HEK293 (cell line): ENCODE data around the gene PDE4B.

Experiments used
- CTCF ChIA-PET: fragments of 350-600 bp; formaldehyde crosslinking; extraction: SDS; loops from one replicate; lab custom pipeline; 2021; ENCODE audit warnings: antibody characterized with exemption; lab: Yijun Ruan, JAX
- POLR2A ChIA-PET: fragments of 300-600 bp; formaldehyde crosslinking; extraction: SDS; loops from one replicate; lab custom pipeline; 2020; ENCODE audit warnings: antibody characterized with exemption, inconsistent platforms; lab: Yijun Ruan, JAX
- H3K27ac ChIP-seq: fragments of 200-500 bp; sonication (Bioruptor generic); 2 replicates; pipeline ENCODE4 v1.5.1; 2014; ENCODE audit warnings: low read depth, low read length, control low read depth, inconsistent platforms; ENCODE audit errors: extremely low read depth
- H3K36me3 ChIP-seq, 2 experiments: fragments of 200-500 bp in 1 of 2; sonication (Bioruptor generic) in 1 of 2; 1 replicate in 1 of 2; 2 replicates in 1 of 2; pipeline ENCODE4 v1.5.1; 2014 to 2017; ENCODE audit warnings: inconsistent platforms in 2 of 2, low read length in 2 of 2; ENCODE audit not compliant: control insufficient read depth in 2 of 2, insufficient read depth in 1 of 2
- H3K4me1 ChIP-seq: fragments of 200-500 bp; sonication (Bioruptor generic); 2 replicates; pipeline ENCODE4 v1.5.1; 2014; ENCODE audit warnings: mild to moderate bottlenecking, low read length, inconsistent platforms; ENCODE audit not compliant: control insufficient read depth, insufficient read depth
- H3K4me3 ChIP-seq: 2 replicates; pipeline ENCODE4 v1.5.1; 2011; ENCODE audit warnings: low read depth, mild to moderate bottlenecking, control low read depth, low read length, moderate library complexity
- H3K9me3 ChIP-seq: fragments of 200-500 bp; sonication (Bioruptor generic); 2 replicates; pipeline ENCODE4 v1.5.1; 2014; ENCODE audit warnings: low read depth, low read length, inconsistent platforms; ENCODE audit not compliant: control insufficient read depth, insufficient read depth
- FEZF1 ChIP-seq: fragments of 450-650 bp; formaldehyde crosslinking; IDR thresholded peaks from 2 replicates; pipeline ENCODE4 v1.5.1; 2016; ENCODE audit warnings: missing biosample characterization, missing genetic modification characterization
- KLF1 ChIP-seq: fragments of 450-650 bp; formaldehyde crosslinking; IDR thresholded peaks from 2 replicates; pipeline ENCODE4 v1.5.1; 2016; ENCODE audit warnings: missing biosample characterization, missing genetic modification characterization
- SP2 ChIP-seq: fragments of 450-650 bp; formaldehyde crosslinking; IDR thresholded peaks from 2 replicates; pipeline ENCODE4 v1.5.1; 2016; ENCODE audit warnings: missing biosample characterization, missing genetic modification characterization
- TCF7L2 ChIP-seq: IDR thresholded peaks from 2 replicates; pipeline ENCODE4 v1.6.1; 2011; ENCODE audit warnings: low read depth, mild to moderate bottlenecking, inconsistent platforms, low read length, moderate library complexity, borderline replicate concordance
- ZBTB48 ChIP-seq: fragments of 450-650 bp; formaldehyde crosslinking; IDR thresholded peaks from 2 replicates; pipeline ENCODE4 v1.5.1; 2016; ENCODE audit warnings: missing biosample characterization, missing genetic modification characterization
- ZBTB7A ChIP-seq: fragments of 450-650 bp; formaldehyde crosslinking; IDR thresholded peaks from 2 replicates; pipeline ENCODE4 v1.5.1; 2016; ENCODE audit warnings: low read depth, missing biosample characterization, missing genetic modification characterization
- ZBTB8A ChIP-seq: fragments of 450-650 bp; formaldehyde crosslinking; IDR thresholded peaks from 2 replicates; pipeline ENCODE4 v1.5.1; 2016; ENCODE audit warnings: missing biosample characterization, missing genetic modification characterization
- ZNF10 ChIP-seq: fragments of 450-650 bp; formaldehyde crosslinking; IDR thresholded peaks from 2 replicates; pipeline ENCODE4 v1.5.1; 2017; ENCODE audit warnings: missing biosample characterization, missing genetic modification characterization
- ZNF112 ChIP-seq: fragments of 450-650 bp; formaldehyde crosslinking; IDR thresholded peaks from 2 replicates; pipeline ENCODE4 v1.5.0; 2017; ENCODE audit warnings: missing biosample characterization, missing genetic modification characterization
- ZNF2 ChIP-seq: fragments of 450-650 bp; formaldehyde crosslinking; IDR thresholded peaks from 2 replicates; pipeline ENCODE4 v1.5.1; 2016; ENCODE audit warnings: missing biosample characterization, missing genetic modification characterization
- ZNF202 ChIP-seq: fragments of 450-650 bp; formaldehyde crosslinking; IDR thresholded peaks from 2 replicates; pipeline ENCODE4 v1.5.1; 2016; ENCODE audit warnings: missing biosample characterization, missing genetic modification characterization, borderline replicate concordance
- ZNF223 ChIP-seq: fragments of 450-650 bp; formaldehyde crosslinking; IDR thresholded peaks from 2 replicates; pipeline ENCODE4 v1.5.1; 2016; ENCODE audit warnings: missing biosample characterization, missing genetic modification characterization
- ZNF274 ChIP-seq, 2 experiments: fragments of 200-500 bp in 1 of 2; fragments of 450-650 bp in 1 of 2; sonication (Bioruptor generic) in 1 of 2; formaldehyde crosslinking in 1 of 2; IDR thresholded peaks; 2 replicates each; pipeline versions ENCODE4 v1.5.1 to v1.6.1; 2014 to 2016; ENCODE audit warnings: borderline replicate concordance in 1 of 2, inconsistent platforms in 1 of 2, low read length in 1 of 2, missing biosample characterization in 1 of 2, missing genetic modification characterization in 1 of 2
- ZNF37A ChIP-seq: fragments of 450-650 bp; IDR thresholded peaks from 2 replicates; pipeline ENCODE4 v1.5.1; 2018; ENCODE audit warnings: missing biosample characterization, missing genetic modification characterization
- ZNF391 ChIP-seq: fragments of 450-650 bp; formaldehyde crosslinking; IDR thresholded peaks from 2 replicates; pipeline ENCODE4 v1.5.1; 2016; ENCODE audit warnings: low read depth, missing biosample characterization, missing genetic modification characterization, borderline replicate concordance
- ZNF560 ChIP-seq: fragments of 450-650 bp; formaldehyde crosslinking; IDR thresholded peaks from 2 replicates; pipeline ENCODE4 v1.5.1; 2017; ENCODE audit warnings: missing biosample characterization, missing genetic modification characterization, borderline replicate concordance
- ZNF777 ChIP-seq: fragments of 450-650 bp; formaldehyde crosslinking; IDR thresholded peaks from 2 replicates; pipeline ENCODE4 v1.5.1; 2017; ENCODE audit warnings: missing biosample characterization, missing genetic modification characterization, borderline replicate concordance
- ZNF792 ChIP-seq: fragments of 450-650 bp; formaldehyde crosslinking; IDR thresholded peaks from 2 replicates; pipeline ENCODE4 v1.5.1; 2016; ENCODE audit warnings: missing biosample characterization, missing genetic modification characterization
- TF ChIP-seq, protein P1 (sequence below): fragments of 450-650 bp; formaldehyde crosslinking; IDR thresholded peaks from 2 replicates; pipeline ENCODE4 v1.5.1; 2016; ENCODE audit warnings: missing biosample characterization, missing genetic modification characterization
- TF ChIP-seq, protein P2 (sequence below): fragments of 450-650 bp; formaldehyde crosslinking; IDR thresholded peaks from 2 replicates; pipeline ENCODE4 v1.5.1; 2016; ENCODE audit warnings: missing biosample characterization, missing genetic modification characterization, low read depth
- TF ChIP-seq, protein P3 (sequence below): fragments of 450-650 bp; formaldehyde crosslinking; IDR thresholded peaks from 2 replicates; pipeline ENCODE4 v1.5.1; 2016; ENCODE audit warnings: missing biosample characterization, missing genetic modification characterization
- TF ChIP-seq, protein P4 (sequence below): fragments of 450-650 bp; formaldehyde crosslinking; IDR thresholded peaks from 2 replicates; pipeline ENCODE4 v1.5.1; 2016; ENCODE audit warnings: missing biosample characterization, missing genetic modification characterization, borderline replicate concordance

PDE4B gene

DNA sequence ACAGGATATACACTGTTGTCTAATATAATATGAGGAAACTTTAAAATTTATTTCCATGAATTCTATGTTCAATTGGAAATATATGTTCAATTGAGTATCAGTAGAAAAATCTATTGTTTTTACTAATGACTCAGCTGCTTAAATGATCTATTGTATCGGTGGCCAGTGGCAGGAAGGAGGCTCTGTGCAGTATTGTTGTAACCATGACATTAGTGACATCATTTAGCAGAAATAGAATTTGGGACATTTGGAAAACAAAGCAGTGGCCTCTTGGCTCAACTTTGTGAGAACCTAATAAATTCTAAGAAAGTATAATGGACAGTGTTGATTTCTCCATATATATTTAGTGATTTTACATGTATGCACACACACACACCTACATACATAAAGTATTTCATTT is 257.4 kb downstream of the PDE4B start (continued):
- no peak for TF ChIP-seq ZNF112 (tag by site-specific recombination)
- TF ChIP-seq, protein P1, sequence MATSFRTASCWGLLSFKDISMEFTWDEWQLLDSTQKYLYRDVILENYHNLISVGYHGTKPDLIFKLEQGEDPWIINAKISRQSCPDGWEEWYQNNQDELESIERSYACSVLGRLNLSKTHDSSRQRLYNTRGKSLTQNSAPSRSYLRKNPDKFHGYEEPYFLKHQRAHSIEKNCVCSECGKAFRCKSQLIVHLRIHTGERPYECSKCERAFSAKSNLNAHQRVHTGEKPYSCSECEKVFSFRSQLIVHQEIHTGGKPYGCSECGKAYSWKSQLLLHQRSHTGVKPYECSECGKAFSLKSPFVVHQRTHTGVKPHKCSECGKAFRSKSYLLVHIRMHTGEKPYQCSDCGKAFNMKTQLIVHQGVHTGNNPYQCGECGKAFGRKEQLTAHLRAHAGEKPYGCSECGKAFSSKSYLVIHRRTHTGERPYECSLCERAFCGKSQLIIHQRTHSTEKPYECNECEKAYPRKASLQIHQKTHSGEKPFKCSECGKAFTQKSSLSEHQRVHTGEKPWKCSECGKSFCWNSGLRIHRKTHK (tag by site-specific recombination), result no peak
- no peak for TF ChIP-seq ZBTB48 (tag by site-specific recombination)
- no peak for TF ChIP-seq TCF7L2

DNA sequence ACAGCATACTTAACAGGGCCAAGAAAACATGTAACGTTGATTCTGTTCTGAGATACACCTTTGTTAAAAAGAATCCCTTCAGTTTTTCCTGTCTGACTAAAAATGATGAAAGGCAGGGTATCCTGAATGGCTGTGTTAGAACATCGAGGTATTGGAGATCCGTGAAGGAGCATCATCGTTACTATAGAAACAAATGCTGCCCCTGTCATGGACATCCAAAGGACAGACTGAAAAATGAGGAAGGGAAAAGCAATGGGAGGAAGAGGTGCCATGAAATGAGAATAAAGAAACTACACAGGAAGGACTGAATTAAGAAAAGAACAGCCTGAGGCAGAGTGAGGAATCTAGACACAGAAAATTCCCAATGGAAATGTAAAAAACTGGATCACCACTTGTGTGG is 257.9 kb downstream of the PDE4B start:
- H3K27ac ChIP-seq, result no peak overlapping the region
- no peaks in the 10 kb centered on the region for H3K9me3 ChIP-seq
- ChIA-PET CTCF (no interaction called here), POLR2A (no interaction called here)
- H3K4me1 ChIP-seq, result no peaks in the 10 kb centered on the region
- H3K36me3 ChIP-seq, result no peaks in the 10 kb centered on the region
- H3K4me3 ChIP-seq, result no peak overlapping the region
- no peak for TF ChIP-seq ZBTB8A (tag by site-specific recombination)
- TF ChIP-seq ZNF37A (tag by site-specific recombination), result no peak
- no peak for TF ChIP-seq ZNF777 (tag by site-specific recombination)
- TF ChIP-seq ZNF792, result no peak
- no peak for TF ChIP-seq ZBTB7A (tag by site-specific recombination)
- no peak for TF ChIP-seq ZNF391 (tag by site-specific recombination)
- no peak for TF ChIP-seq ZNF274 (IDR thresholded peaks at IDR 0.05; ENCODE audit: low read length)
- TF ChIP-seq ZNF274 (tag by site-specific recombination; IDR thresholded peaks at IDR 0.05; ENCODE audit: borderline replicate concordance), result no peak
- no peak for TF ChIP-seq ZNF223 (tag by site-specific recombination)
- TF ChIP-seq, protein P2, sequence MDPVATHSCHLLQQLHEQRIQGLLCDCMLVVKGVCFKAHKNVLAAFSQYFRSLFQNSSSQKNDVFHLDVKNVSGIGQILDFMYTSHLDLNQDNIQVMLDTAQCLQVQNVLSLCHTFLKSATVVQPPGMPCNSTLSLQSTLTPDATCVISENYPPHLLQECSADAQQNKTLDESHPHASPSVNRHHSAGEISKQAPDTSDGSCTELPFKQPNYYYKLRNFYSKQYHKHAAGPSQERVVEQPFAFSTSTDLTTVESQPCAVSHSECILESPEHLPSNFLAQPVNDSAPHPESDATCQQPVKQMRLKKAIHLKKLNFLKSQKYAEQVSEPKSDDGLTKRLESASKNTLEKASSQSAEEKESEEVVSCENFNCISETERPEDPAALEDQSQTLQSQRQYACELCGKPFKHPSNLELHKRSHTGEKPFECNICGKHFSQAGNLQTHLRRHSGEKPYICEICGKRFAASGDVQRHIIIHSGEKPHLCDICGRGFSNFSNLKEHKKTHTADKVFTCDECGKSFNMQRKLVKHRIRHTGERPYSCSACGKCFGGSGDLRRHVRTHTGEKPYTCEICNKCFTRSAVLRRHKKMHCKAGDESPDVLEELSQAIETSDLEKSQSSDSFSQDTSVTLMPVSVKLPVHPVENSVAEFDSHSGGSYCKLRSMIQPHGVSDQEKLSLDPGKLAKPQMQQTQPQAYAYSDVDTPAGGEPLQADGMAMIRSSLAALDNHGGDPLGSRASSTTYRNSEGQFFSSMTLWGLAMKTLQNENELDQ (tag by site-specific recombination), result no peak
- TF ChIP-seq ZNF202 (tag by site-specific recombination), result no peak
- TF ChIP-seq ZBTB48 (tag by site-specific recombination), result no peak
- TF ChIP-seq ZNF10 (tag by site-specific recombination), result no peak
- no peak for TF ChIP-seq SP2 (tag by site-specific recombination)
- TF ChIP-seq ZNF2 (tag by site-specific recombination), result no peak
- TF ChIP-seq KLF1, result no peak
- TF ChIP-seq, protein P3, sequence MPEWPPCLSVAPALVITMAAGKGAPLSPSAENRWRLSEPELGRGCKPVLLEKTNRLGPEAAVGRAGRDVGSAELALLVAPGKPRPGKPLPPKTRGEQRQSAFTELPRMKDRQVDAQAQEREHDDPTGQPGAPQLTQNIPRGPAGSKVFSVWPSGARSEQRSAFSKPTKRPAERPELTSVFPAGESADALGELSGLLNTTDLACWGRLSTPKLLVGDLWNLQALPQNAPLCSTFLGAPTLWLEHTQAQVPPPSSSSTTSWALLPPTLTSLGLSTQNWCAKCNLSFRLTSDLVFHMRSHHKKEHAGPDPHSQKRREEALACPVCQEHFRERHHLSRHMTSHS, result no peak
- no peak for TF ChIP-seq ZNF560
- TF ChIP-seq, protein P4, sequence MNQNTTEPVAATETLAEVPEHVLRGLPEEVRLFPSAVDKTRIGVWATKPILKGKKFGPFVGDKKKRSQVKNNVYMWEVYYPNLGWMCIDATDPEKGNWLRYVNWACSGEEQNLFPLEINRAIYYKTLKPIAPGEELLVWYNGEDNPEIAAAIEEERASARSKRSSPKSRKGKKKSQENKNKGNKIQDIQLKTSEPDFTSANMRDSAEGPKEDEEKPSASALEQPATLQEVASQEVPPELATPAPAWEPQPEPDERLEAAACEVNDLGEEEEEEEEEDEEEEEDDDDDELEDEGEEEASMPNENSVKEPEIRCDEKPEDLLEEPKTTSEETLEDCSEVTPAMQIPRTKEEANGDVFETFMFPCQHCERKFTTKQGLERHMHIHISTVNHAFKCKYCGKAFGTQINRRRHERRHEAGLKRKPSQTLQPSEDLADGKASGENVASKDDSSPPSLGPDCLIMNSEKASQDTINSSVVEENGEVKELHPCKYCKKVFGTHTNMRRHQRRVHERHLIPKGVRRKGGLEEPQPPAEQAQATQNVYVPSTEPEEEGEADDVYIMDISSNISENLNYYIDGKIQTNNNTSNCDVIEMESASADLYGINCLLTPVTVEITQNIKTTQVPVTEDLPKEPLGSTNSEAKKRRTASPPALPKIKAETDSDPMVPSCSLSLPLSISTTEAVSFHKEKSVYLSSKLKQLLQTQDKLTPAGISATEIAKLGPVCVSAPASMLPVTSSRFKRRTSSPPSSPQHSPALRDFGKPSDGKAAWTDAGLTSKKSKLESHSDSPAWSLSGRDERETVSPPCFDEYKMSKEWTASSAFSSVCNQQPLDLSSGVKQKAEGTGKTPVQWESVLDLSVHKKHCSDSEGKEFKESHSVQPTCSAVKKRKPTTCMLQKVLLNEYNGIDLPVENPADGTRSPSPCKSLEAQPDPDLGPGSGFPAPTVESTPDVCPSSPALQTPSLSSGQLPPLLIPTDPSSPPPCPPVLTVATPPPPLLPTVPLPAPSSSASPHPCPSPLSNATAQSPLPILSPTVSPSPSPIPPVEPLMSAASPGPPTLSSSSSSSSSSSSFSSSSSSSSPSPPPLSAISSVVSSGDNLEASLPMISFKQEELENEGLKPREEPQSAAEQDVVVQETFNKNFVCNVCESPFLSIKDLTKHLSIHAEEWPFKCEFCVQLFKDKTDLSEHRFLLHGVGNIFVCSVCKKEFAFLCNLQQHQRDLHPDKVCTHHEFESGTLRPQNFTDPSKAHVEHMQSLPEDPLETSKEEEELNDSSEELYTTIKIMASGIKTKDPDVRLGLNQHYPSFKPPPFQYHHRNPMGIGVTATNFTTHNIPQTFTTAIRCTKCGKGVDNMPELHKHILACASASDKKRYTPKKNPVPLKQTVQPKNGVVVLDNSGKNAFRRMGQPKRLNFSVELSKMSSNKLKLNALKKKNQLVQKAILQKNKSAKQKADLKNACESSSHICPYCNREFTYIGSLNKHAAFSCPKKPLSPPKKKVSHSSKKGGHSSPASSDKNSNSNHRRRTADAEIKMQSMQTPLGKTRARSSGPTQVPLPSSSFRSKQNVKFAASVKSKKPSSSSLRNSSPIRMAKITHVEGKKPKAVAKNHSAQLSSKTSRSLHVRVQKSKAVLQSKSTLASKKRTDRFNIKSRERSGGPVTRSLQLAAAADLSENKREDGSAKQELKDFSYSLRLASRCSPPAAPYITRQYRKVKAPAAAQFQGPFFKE (tag by site-specific recombination), result no peak
- TF ChIP-seq FEZF1 (tag by site-specific recombination), result no peak
